ENCODE results near the gene SIM2.

GRCh38 chr21:36654796-36655325 is 44.1 kb upstream of the SIM2 start:
- TF ChIP-seq CTCF (IDR thresholded peaks at IDR 0.05; ENCODE audit: low read depth, low read length, poor library complexity, severe bottlenecking) (no peak), EZH2phosphoT487 (IDR thresholded peaks at IDR 0.05; ENCODE audit: borderline replicate concordance, low read length) (no peak)

All from DOHH2 (cell line).